Effector CD8-positive, alpha-beta T cell (primary cell): ENCODE results near the gene SPTBN2.
A peak's percentile ranks its signal among the peaks of the same experiment; 100 is the strongest.

ENCODE experiments used
- DNase-seq: peaks from one replicate; lab custom pipeline; 2025; lab: John Stamatoyannopoulos, UW
- total RNA-seq, 4 experiments: gene quantifications; one replicate each; lab custom pipeline; 2026; lab: John Stamatoyannopoulos, UW

Gene SPTBN2
- 0 to 2.2 (median 0.85) reads per million in 4 experiments for total RNA-seq

- no peak for DNase-seq
Observed at GRCh38 chr11:66728693-66729385, at the start of gene SPTBN2. SPTBN2 (minus strand) TSS chr11:66729216; CDS start chr11:66721240, 7,976 bp downstream.

- no peak for DNase-seq
Observed at GRCh38 chr11:66768818-66769217, 39.8 kb upstream of the SPTBN2 start.

GRCh38 chr11:66768088-66768521 lies 39.1 kb upstream of the SPTBN2 start:
- no peak for DNase-seq

GRCh38 chr11:66767666-66768065 lies 38.6 kb upstream of the SPTBN2 start:
- no peak for DNase-seq

GRCh38 chr11:66766681-66767080 lies 37.7 kb upstream of the SPTBN2 start:
- DNase-seq = no peak

GRCh38 chr11:66762088-66762487 lies 33.1 kb upstream of the SPTBN2 start:
- DNase-seq = no peak

GRCh38 chr11:66752148-66752547 lies 23.1 kb upstream of the SPTBN2 start:
- no peak for DNase-seq

GRCh38 chr11:66749091-66749490 lies 20.1 kb upstream of the SPTBN2 start:
- DNase-seq = no peak

GRCh38 chr11:66747480-66747879 lies 18.5 kb upstream of the SPTBN2 start:
- no peak for DNase-seq

GRCh38 chr11:66745356-66746235 lies 16.6 kb upstream of the SPTBN2 start:
- DNase-seq = peak; percentile 15

GRCh38 chr11:66744485-66745355 lies 15.7 kb upstream of the SPTBN2 start:
- peak; percentile 85 for DNase-seq

GRCh38 chr11:66743271-66743968 lies 14.4 kb upstream of the SPTBN2 start:
- DNase-seq = no peak

GRCh38 chr11:66741153-66741552 lies 12.1 kb upstream of the SPTBN2 start:
- DNase-seq = no peak

- DNase-seq = no peak
Observed at GRCh38 chr11:66739983-66740382, 11.0 kb upstream of the SPTBN2 start.

GRCh38 chr11:66734215-66734614 lies 5.2 kb upstream of the SPTBN2 start:
- no peak for DNase-seq

- no peak for DNase-seq
Observed at GRCh38 chr11:66729447-66729846, 431 bp upstream of the SPTBN2 start.

- DNase-seq = no peak
Observed at GRCh38 chr11:66728038-66728692, 851 bp downstream of the SPTBN2 start.

- no peak for DNase-seq
Observed at GRCh38 chr11:66727282-66728037, 1.6 kb downstream of the SPTBN2 start.

GRCh38 chr11:66725647-66726046 lies 3.4 kb downstream of the SPTBN2 start:
- DNase-seq = no peak

- DNase-seq = no peak
Observed at GRCh38 chr11:66725114-66725513, 3.9 kb downstream of the SPTBN2 start.
